GM08714 (cell line): Measurements from ENCODE around the gene COIL.

Experiments used
- H3K4me3 ChIP-seq: fragments of 200-500 bp; sonication (Bioruptor generic); 2 replicates; pipeline ENCODE4 v1.5.1; 2014; ENCODE audit warnings: mild to moderate bottlenecking, low read length, inconsistent platforms
- ZNF274 ChIP-seq: IDR thresholded peaks from 2 replicates; pipeline ENCODE4 v1.6.1; 2012; ENCODE audit warnings: mild to moderate bottlenecking, low read depth, low read length

Gene COIL

GRCh38 chr17:56913353-56913866 lies 47.4 kb downstream of the COIL start:
- H3K4me3 ChIP-seq, result peak overlapping the region; percentile 79
- no peak for TF ChIP-seq ZNF274

- TF ChIP-seq ZNF274, result no peak
- peak overlapping the region; percentile 79 for H3K4me3 ChIP-seq
These were observed 47.9 kb downstream of the COIL start for GRCh38 chr17:56913000-56913311.

- no peak for TF ChIP-seq ZNF274
These were observed 48.5 kb downstream of the COIL start for GRCh38 chr17:56912105-56912999.

GRCh38 chr17:56910509-56911235 lies 50.2 kb downstream of the COIL start:
- no peak for TF ChIP-seq ZNF274
- peak overlapping the region; percentile 79; the same call in 1 of the 2 replicates for H3K4me3 ChIP-seq

More at GRCh38 chr17:56912105-56912999, 48.5 kb downstream of the COIL start:
- peak overlapping the region; percentile 79 for H3K4me3 ChIP-seq

GRCh38 chr17:56909742-56910508 lies 50.9 kb downstream of the COIL start:
- H3K4me3 ChIP-seq, result peak overlapping the region; percentile 79; the same call in 1 of the 2 replicates
- TF ChIP-seq ZNF274, result no peak

- no peak overlapping the region; the same call in 1 of the 2 replicates for H3K4me3 ChIP-seq
- TF ChIP-seq ZNF274, result no peak
These were observed 52.8 kb downstream of the COIL start for GRCh38 chr17:56908001-56908542.

GRCh38 chr17:56903560-56903959 lies 57.3 kb downstream of the COIL start:
- H3K4me3 ChIP-seq, result no peak overlapping the region
- TF ChIP-seq ZNF274, result no peak

- no peak overlapping the region for H3K4me3 ChIP-seq
- no peak for TF ChIP-seq ZNF274
These were observed 58.5 kb downstream of the COIL start for GRCh38 chr17:56902348-56902747.

GRCh38 chr17:56899403-56899802 lies 61.4 kb downstream of the COIL start:
- TF ChIP-seq ZNF274, result no peak
- no peak overlapping the region for H3K4me3 ChIP-seq

- no peak for TF ChIP-seq ZNF274
- H3K4me3 ChIP-seq, result no peak overlapping the region
These were observed 62.0 kb downstream of the COIL start for GRCh38 chr17:56898874-56899273.

GRCh38 chr17:56897646-56898424 lies 63.0 kb downstream of the COIL start:
- H3K4me3 ChIP-seq, result no peak overlapping the region; the same call in 1 of the 2 replicates
- no peak for TF ChIP-seq ZNF274

GRCh38 chr17:56896968-56897359 lies 63.9 kb downstream of the COIL start:
- H3K4me3 ChIP-seq, result no peak overlapping the region; the same call in 1 of the 2 replicates
- TF ChIP-seq ZNF274, result no peak

GRCh38 chr17:56896217-56896967 lies 64.5 kb downstream of the COIL start:
- H3K4me3 ChIP-seq, result no peak overlapping the region; the same call in 1 of the 2 replicates
- TF ChIP-seq ZNF274, result no peak
